OCI-LY3 (cell line): ENCODE measurements around the gene WSB2.

Experiments used
- H2AFZ ChIP-seq: fragments of 200-600, 300-600 bp; shearing (Covaris generic); 2 replicates; pipeline ENCODE4 v1.6.0; 2014; ENCODE audit warnings: antibody characterized with exemption, low read depth, low read length
- H3K27ac ChIP-seq: fragments of 200-600, 300-600 bp; sonication (generic); 2 replicates; pipeline ENCODE4 v1.5.1; 2014; ENCODE audit warnings: mild to moderate bottlenecking, low read length, moderate library complexity, mixed read lengths
- H3K27me3 ChIP-seq: fragments of 200-600, 300-600 bp; sonication (generic); 2 replicates; pipeline ENCODE4 v1.6.1; 2014; ENCODE audit warnings: low read depth, low read length, mixed read lengths
- H3K36me3 ChIP-seq: fragments of 200-600, 300-600 bp; sonication (generic); replicated peaks from 2 replicates; pipeline ENCODE3; 2014; ENCODE audit warnings: low read depth, low read length, mixed read lengths
- H3K4me1 ChIP-seq: fragments of 300-600, 200-600 bp; sonication (generic); 2 replicates; pipeline ENCODE4 v1.6.1; 2014; ENCODE audit warnings: low read length, mixed read lengths
- H3K4me2 ChIP-seq: fragments of 200-600, 300-600 bp; sonication (generic); 2 replicates; pipeline ENCODE4 v1.6.1; 2014; ENCODE audit warnings: low read length, mixed read lengths
- H3K4me3 ChIP-seq: fragments of 300-600, 200-600 bp; sonication (generic); 2 replicates; pipeline ENCODE4 v1.5.1; 2014; ENCODE audit warnings: antibody characterized with exemption, mild to moderate bottlenecking, low read length, moderate library complexity
- H3K79me2 ChIP-seq: fragments of 300-600, 200-600 bp; shearing (Covaris generic); 2 replicates; pipeline ENCODE4 v1.6.1; 2014; ENCODE audit warnings: mild to moderate bottlenecking, low read length, mixed read lengths
- H3K9ac ChIP-seq: fragments of 300-600, 200-600 bp; shearing (Covaris generic); 2 replicates; pipeline ENCODE4 v1.6.0; 2014; ENCODE audit warnings: mild to moderate bottlenecking, low read length, moderate library complexity
- H3K9me3 ChIP-seq: fragments of 200-600, 300-600 bp; shearing (Covaris generic); 2 replicates; pipeline ENCODE4 v1.6.1; 2014; ENCODE audit warnings: low read length, mixed read lengths; ENCODE audit not compliant: insufficient read depth
- H4K20me1 ChIP-seq: fragments of 200-600, 300-600 bp; sonication (generic); 2 replicates; pipeline ENCODE4 v1.6.1; 2016; ENCODE audit warnings: low read length, mixed read lengths; ENCODE audit not compliant: insufficient read depth
- CTCF ChIP-seq: fragments of 200-600, 300-600 bp; sonication (generic); IDR thresholded peaks from 2 replicates; pipeline ENCODE4 v1.5.1; 2014; ENCODE audit warnings: antibody characterized with exemption, low read length, low read depth
- EZH2phosphoT487 ChIP-seq: fragments of 200-600 bp; shearing (Covaris generic); IDR thresholded peaks from 2 replicates; pipeline ENCODE4 v1.6.1; 2018; ENCODE audit warnings: antibody characterized with exemption, mixed run types, low read depth

Gene WSB2

GRCh38 chr12:118103601-118104382 is 42.8 kb upstream of the WSB2 start, which contains the start of gene VSIG10:
Gene VSIG10, minus strand, starts transcription at chr12:118104011. Its CDS starts 340 bp downstream, at chr12:118103671.
- Histone ChIP-seq H3K79me2 (no peaks in the 10 kb centered on the region), H3K9me3 (no peaks in the 10 kb centered on the region), H3K4me2 (peak within 1 kb of the TSS; percentile 98), H3K4me1 (0 out of 2 replicates have a peak, but pooled peaks cover 3% of the 10 kb centered on the region), H2AFZ (peak within 1 kb of the TSS; percentile 84), H3K36me3 (no peaks in the 10 kb centered on the region), H3K9ac (peak within 1 kb of the TSS; percentile 68), H4K20me1 (no peaks in the 10 kb centered on the region), H3K27me3 (peaks cover 7% of the 10 kb centered on the region; the same call in 1 of the 2 replicates), H3K4me3 (peak within 1 kb of the TSS; percentile 86), H3K27ac (no peak within 1 kb of the TSS)
- TF ChIP-seq CTCF, result no peak
- TF ChIP-seq EZH2phosphoT487, result no peak

DNA sequence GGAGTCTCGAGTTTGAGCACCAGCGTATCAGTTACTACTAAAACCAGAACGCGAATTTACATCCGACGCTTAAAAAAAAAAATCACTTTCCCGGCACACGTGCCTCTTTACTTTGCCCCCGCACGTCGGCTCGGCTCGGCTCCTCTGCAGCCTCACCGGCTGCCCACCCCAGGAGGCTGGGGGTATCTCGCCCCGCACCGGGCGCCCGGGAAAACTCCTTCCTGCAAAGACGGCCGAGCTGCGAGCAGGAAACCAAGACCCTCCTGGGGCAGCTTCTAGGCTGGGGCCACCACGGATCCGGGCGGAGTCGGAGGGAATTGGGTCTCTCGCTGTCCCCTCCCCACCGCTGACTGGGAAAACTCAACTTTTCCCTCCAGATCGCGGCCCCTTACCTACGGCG is 42.2 kb upstream of the WSB2 start:
- Histone ChIP-seq H3K36me3 (no peaks in the 10 kb centered on the region), H3K4me2 (peak overlapping the region; percentile 98), H3K79me2 (no peaks in the 10 kb centered on the region), H3K4me3 (peak overlapping the region; percentile 86), H3K9me3 (no peaks in the 10 kb centered on the region), H3K27ac (no peak overlapping the region), H2AFZ (peak overlapping the region; percentile 84; the same call in 1 of the 2 replicates), H4K20me1 (no peaks in the 10 kb centered on the region), H3K27me3 (peaks cover 7% of the 10 kb centered on the region; the same call in 1 of the 2 replicates), H3K4me1 (0 out of 2 replicates have a peak, but pooled peaks cover 3% of the 10 kb centered on the region), H3K9ac (peak overlapping the region; percentile 68)
- TF ChIP-seq EZH2phosphoT487 (no peak), CTCF (no peak)

DNA sequence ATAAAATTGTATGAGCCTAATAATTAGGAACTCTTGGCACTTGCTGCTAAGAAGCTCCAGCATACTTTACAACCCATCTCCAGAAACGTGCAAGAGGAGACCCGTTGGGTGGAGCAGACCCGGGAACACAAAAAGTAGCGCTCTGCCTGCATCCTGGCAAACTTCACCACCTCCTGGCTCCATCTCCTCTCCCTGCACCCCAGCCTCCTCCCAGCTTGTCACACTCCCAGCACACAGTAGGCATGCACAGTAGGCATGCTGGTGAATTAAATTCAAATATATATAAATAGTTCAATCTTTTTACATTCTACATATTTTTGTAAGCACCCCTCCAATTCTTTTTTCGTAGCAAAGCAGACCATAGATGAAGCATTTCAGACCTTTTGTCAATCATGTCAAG is 41.6 kb upstream of the WSB2 start:
- Histone ChIP-seq H4K20me1 (no peaks in the 10 kb centered on the region), H3K9ac (peak overlapping the region; percentile 68), H3K36me3 (no peaks in the 10 kb centered on the region), H3K9me3 (no peaks in the 10 kb centered on the region), H3K27ac (no peak overlapping the region), H3K79me2 (no peaks in the 10 kb centered on the region), H3K4me2 (peak overlapping the region; percentile 98), H3K27me3 (peaks cover 7% of the 10 kb centered on the region; the same call in 1 of the 2 replicates), H3K4me1 (0 out of 2 replicates have a peak, but pooled peaks cover 3% of the 10 kb centered on the region), H2AFZ (peak overlapping the region; percentile 84; the same call in 1 of the 2 replicates), H3K4me3 (peak overlapping the region; percentile 86)
- TF ChIP-seq EZH2phosphoT487 (no peak), CTCF (no peak)

DNA sequence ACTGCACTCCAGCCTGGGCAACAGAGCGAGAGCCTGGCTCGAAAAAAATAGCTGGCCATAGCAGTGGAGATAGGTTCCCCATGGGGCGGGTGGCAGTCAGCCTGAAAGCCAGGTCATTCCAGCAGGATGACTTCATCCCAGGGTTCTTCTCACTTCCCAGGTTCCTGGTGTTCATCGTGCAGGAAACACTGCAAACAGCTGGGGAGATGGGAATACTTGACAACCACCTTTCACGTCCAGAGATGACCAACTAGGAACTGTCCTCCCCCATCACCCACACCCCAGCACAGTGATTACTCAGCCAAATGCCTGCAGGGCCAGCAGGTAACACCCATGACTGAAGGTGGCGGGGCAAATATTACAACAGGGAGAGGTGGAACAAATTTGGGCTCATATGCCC is 41.1 kb upstream of the WSB2 start:
- H3K9ac ChIP-seq, result no peak overlapping the region
- H3K4me3 ChIP-seq, result no peak overlapping the region
- TF ChIP-seq EZH2phosphoT487, result no peak
- TF ChIP-seq CTCF, result no peak

More for the DNA sequence above, 41.1 kb upstream of the WSB2 start:
- H3K36me3 ChIP-seq, result no peaks in the 10 kb centered on the region
- no peak overlapping the region for H2AFZ ChIP-seq
- no peaks in the 10 kb centered on the region for H3K79me2 ChIP-seq
- H3K27me3 ChIP-seq, result peaks cover 7% of the 10 kb centered on the region; the same call in 1 of the 2 replicates
- H4K20me1 ChIP-seq, result no peaks in the 10 kb centered on the region
- H3K9me3 ChIP-seq, result no peaks in the 10 kb centered on the region
- 0 out of 2 replicates have a peak, but pooled peaks cover 3% of the 10 kb centered on the region for H3K4me1 ChIP-seq
- no peak overlapping the region for H3K27ac ChIP-seq
- no peak overlapping the region for H3K4me2 ChIP-seq
